IMR-90 (cell line): ENCODE results near the gene OR14J1. TPM values are rescaled to one million over a fixed set of nuclear protein-coding genes. Genes with fewer than 3 reads are reported as not detected.

ENCODE experiments used
- ATAC-seq: fragments of 200-7000 bp; cut with Tn5 transposase; 2 replicates; pipeline ENCODE4 v1.9.1; 2020; ENCODE audit warnings: low read depth, mild to moderate bottlenecking, moderate library complexity
- BruUV-seq: library from RNA; stranded (reverse); fragments of 400-500 nt; replicated peaks from 2 replicates; lab custom pipeline; 2021; lab: Mats Ljungman, UMichigan
- CTCF ChIA-PET: fragments of 300-600 bp; formaldehyde crosslinking; extraction: SDS; loops from one replicate; lab custom pipeline; 2021; ENCODE audit warnings: antibody characterized with exemption; lab: Yijun Ruan, JAX
- POLR2A ChIA-PET: fragments of 300-600 bp; sonication (Branson Sonifier 250); formaldehyde crosslinking; loops from one replicate; lab custom pipeline; 2022; ENCODE audit warnings: antibody characterized with exemption; ENCODE audit not compliant: unreplicated experiment; lab: Charles Lee
- DNase-seq: peaks from one replicate; pipeline ENCODE4 v3.0.0; 2013
- H2AFZ ChIP-seq: replicated peaks from 2 replicates; pipeline ENCODE3; 2013; ENCODE audit warnings: low read length, mild to moderate bottlenecking; ENCODE audit not compliant: poor library complexity
- H2AK5ac ChIP-seq: 2 replicates; pipeline ENCODE4 v1.6.1; 2013; ENCODE audit warnings: low read depth, low read length, inconsistent platforms
- H2AK9ac ChIP-seq: replicated peaks from 2 replicates; pipeline ENCODE3; 2013; ENCODE audit warnings: mild to moderate bottlenecking, low read depth, low read length, moderate library complexity; ENCODE audit not compliant: poor library complexity
- H2BK120ac ChIP-seq: 2 replicates; pipeline ENCODE4 v1.6.1; 2013; ENCODE audit warnings: low read depth, low read length, inconsistent platforms
- H2BK15ac ChIP-seq: 3 replicates; pipeline ENCODE4 v1.6.1; 2013; ENCODE audit warnings: low read depth, low read length, inconsistent platforms
- H2BK20ac ChIP-seq: 2 replicates; pipeline ENCODE4 v1.6.1; 2013; ENCODE audit warnings: low read depth, mild to moderate bottlenecking, inconsistent platforms, low read length, moderate library complexity
- H2BK5ac ChIP-seq: 2 replicates; pipeline ENCODE4 v1.6.1; 2013; ENCODE audit warnings: mild to moderate bottlenecking, low read depth, low read length, inconsistent platforms; ENCODE audit not compliant: poor library complexity, severe bottlenecking
- H3K14ac ChIP-seq: replicated peaks from 2 replicates; pipeline ENCODE4 v1.6.1; 2013; ENCODE audit warnings: low read depth, low read length, inconsistent platforms
- H3K18ac ChIP-seq: 2 replicates; pipeline ENCODE4 v1.6.1; 2013; ENCODE audit warnings: low read depth, low read length, control low read depth
- H3K23ac ChIP-seq: 2 replicates; pipeline ENCODE4 v1.6.1; 2013; ENCODE audit warnings: low read depth, low read length, inconsistent platforms
- H3K27ac ChIP-seq: 2 replicates; pipeline ENCODE4 v1.5.1; 2013; ENCODE audit warnings: mild to moderate bottlenecking, control low read depth, low read length; ENCODE audit not compliant: insufficient read depth
- H3K27me3 ChIP-seq: 2 replicates; pipeline ENCODE4 v1.6.1; 2013; ENCODE audit warnings: low read length; ENCODE audit not compliant: control insufficient read depth, insufficient read depth
- H3K36me3 ChIP-seq: 2 replicates; pipeline ENCODE4 v1.6.1; 2013; ENCODE audit warnings: low read length, mixed read lengths; ENCODE audit not compliant: control insufficient read depth, insufficient read depth
- H3K4ac ChIP-seq: 2 replicates; pipeline ENCODE4 v1.6.1; 2013; ENCODE audit warnings: low read depth, low read length, inconsistent platforms
- H3K4me1 ChIP-seq: 2 replicates; pipeline ENCODE4 v1.6.1; 2013; ENCODE audit warnings: low read length, mixed read lengths; ENCODE audit not compliant: control insufficient read depth, insufficient read depth
- H3K4me2 ChIP-seq: 2 replicates; pipeline ENCODE4 v1.6.1; 2013; ENCODE audit warnings: low read depth, mild to moderate bottlenecking, control low read depth, low read length, moderate library complexity
- H3K4me3 ChIP-seq: 2 replicates; pipeline ENCODE4 v1.5.1; 2013; ENCODE audit warnings: low read depth, mild to moderate bottlenecking, control low read depth, low read length, moderate library complexity; ENCODE audit not compliant: insufficient read depth
- H3K56ac ChIP-seq: 2 replicates; pipeline ENCODE4 v1.6.1; 2013; ENCODE audit warnings: low read length, inconsistent platforms; ENCODE audit not compliant: insufficient read depth; ENCODE audit errors: extremely low read depth
- H3K79me1 ChIP-seq, 2 experiments: 2 replicates each; pipeline ENCODE4 v1.6.1; 2013; ENCODE audit warnings: low read length in 2 of 2, inconsistent platforms in 1 of 2, low read depth in 1 of 2
- H3K9ac ChIP-seq: 2 replicates; pipeline ENCODE4 v1.6.1; 2013; ENCODE audit warnings: low read depth, low read length, control low read depth
- H3K9me1 ChIP-seq: 2 replicates; pipeline ENCODE4 v1.6.1; 2013; ENCODE audit warnings: low read length, inconsistent platforms; ENCODE audit not compliant: insufficient read depth
- H3K9me3 ChIP-seq: 2 replicates; pipeline ENCODE4 v1.6.1; 2013; ENCODE audit warnings: low read length; ENCODE audit not compliant: control insufficient read depth, insufficient read depth
- H4K20me1 ChIP-seq: 2 replicates; pipeline ENCODE4 v1.6.1; 2013; ENCODE audit warnings: low read length, inconsistent platforms; ENCODE audit not compliant: insufficient read depth
- H4K5ac ChIP-seq: 2 replicates; pipeline ENCODE4 v1.6.1; 2013; ENCODE audit warnings: mild to moderate bottlenecking, low read depth, low read length, control low read depth
- H4K8ac ChIP-seq, 2 experiments: 2 replicates each; pipeline ENCODE4 v1.6.1; 2013; ENCODE audit warnings: low read depth in 2 of 2, low read length in 2 of 2, control low read depth in 1 of 2, inconsistent platforms in 1 of 2
- H4K91ac ChIP-seq: 2 replicates; pipeline ENCODE4 v1.6.1; 2013; ENCODE audit warnings: low read depth, low read length, inconsistent platforms; ENCODE audit not compliant: insufficient read depth
- BHLHE40 ChIP-seq: fragments of 150-350 bp; IDR thresholded peaks from 2 replicates; pipeline ENCODE4 v1.6.1; 2016; ENCODE audit warnings: mild to moderate bottlenecking, low read depth, low read length
- CEBPB ChIP-seq: IDR thresholded peaks from 2 replicates; pipeline ENCODE4 v1.6.1; 2012; ENCODE audit warnings: low read depth, low read length, improper control_type of control experiment
- ELK1 ChIP-seq: fragments of 150-350 bp; IDR thresholded peaks from 2 replicates; pipeline ENCODE4 v1.6.1; 2016; ENCODE audit warnings: low read depth, mild to moderate bottlenecking, low read length, moderate library complexity, borderline replicate concordance
- NFE2L2 ChIP-seq: fragments of 150-350 bp; IDR thresholded peaks from 2 replicates; pipeline ENCODE4 v1.6.1; 2016; ENCODE audit warnings: low read depth, mild to moderate bottlenecking, low read length
- RCOR1 ChIP-seq: IDR thresholded peaks from 2 replicates; pipeline ENCODE4 v1.6.1; 2012; ENCODE audit warnings: mild to moderate bottlenecking, low read length, improper control_type of control experiment; ENCODE audit not compliant: insufficient replicate concordance
- RFX5 ChIP-seq: IDR thresholded peaks from 2 replicates; pipeline ENCODE4 v1.8.0; 2012; ENCODE audit warnings: low read depth, mild to moderate bottlenecking, low read length, moderate library complexity
- SMC3 ChIP-seq: fragments of 150-350 bp; IDR thresholded peaks from 2 replicates; pipeline ENCODE4 v1.6.1; 2016; ENCODE audit warnings: low read depth, mild to moderate bottlenecking, antibody characterized with exemption, low read length, moderate library complexity
- WGBS, 2 experiments: methylation state at CpG; one replicate each; pipeline versions ENCODE4 v1.1.5 to v1.1.7; 2013; ENCODE audit warnings: missing lambda C conversion rate in 2 of 2; ENCODE audit not compliant: insufficient read length in 1 of 2; ENCODE audit errors: extremely low coverage in 2 of 2; 5-methylcytosine and 5-hydroxymethylcytosine counted together
- dilution Hi-C: fragments of 300-500 bp; cut with HindIII; formaldehyde crosslinking; loops from one replicate; pipeline ENCODE4 v1.14.3; 2018; ENCODE audit warnings: low sequenced_read_pairs; ENCODE audit not compliant: unreplicated experiment
- in situ Hi-C: fragments of 300-500 bp; cut with MboI; formaldehyde crosslinking; loops from 3 replicates; pipeline ENCODE4 v1.14.3; 2019; ENCODE audit warnings: low sequenced_read_pairs, inconsistent platforms, mixed read lengths
- intact Hi-C: fragments of 100-400 bp; cut with micrococcal nuclease; formaldehyde crosslinking; loops from 2 replicates; pipeline ENCODE4 v1.10.0; 2022
- polyA plus RNA-seq, 3 experiments: library from polyadenylated mRNA; depleted of rRNA; stranded (reverse); fragments of >200 nt; gene quantifications; 2 replicates each; pipeline ENCODE4 v1.2.3, GENCODE V29; 2012; ENCODE audit warnings: low replicate concordance in 1 of 3
- total RNA-seq: library from RNA; depleted of rRNA; stranded (reverse); fragments of >200 nt; gene quantifications from 2 replicates; pipeline ENCODE4 v1.2.3, GENCODE V29; 2012
- TF ChIP-seq, protein P1 (sequence below): conservative IDR thresholded peaks from 2 replicates; pipeline ENCODE4 v1.5.1; 2012; ENCODE audit warnings: mild to moderate bottlenecking, low read depth, low read length, improper control_type of control experiment

OR14J1 gene
- total and polyA plus RNA-seq, 2 of the 4 experiments (the other 2 are of a cell fraction), result not detected

GRCh38 chr6:29255530-29255929 lies 46.0 kb upstream of the OR14J1 start:
- no peak overlapping the region for H2AFZ ChIP-seq
- no peaks in the 10 kb centered on the region for H3K36me3 ChIP-seq
- H4K5ac ChIP-seq, result no peak overlapping the region
- H2BK15ac ChIP-seq, result no peak overlapping the region
- no peak overlapping the region for H4K8ac ChIP-seq
- no peaks in the 10 kb centered on the region for H3K27me3 ChIP-seq
- H3K4ac ChIP-seq, result no peak overlapping the region
- no peak overlapping the region for H3K56ac ChIP-seq
- WGBS, 2 experiments, result no CpG with 5 or more reads among the region's 2 CpGs
- H2AK5ac ChIP-seq, result no peak overlapping the region
- H3K27ac ChIP-seq, result no peak overlapping the region
- intact Hi-C loops (no loop called here), dilution Hi-C loops (no loop called here), in situ Hi-C loops (no loop called here)
- no peak overlapping the region for H2AK9ac ChIP-seq
- ChIA-PET POLR2A (no interaction called here), CTCF (no interaction called here)
- no peak overlapping the region for H2BK20ac ChIP-seq
- H2BK5ac ChIP-seq, result no peak overlapping the region
- H3K79me1 ChIP-seq, result no peaks in the 10 kb centered on the region
- no peak for TF ChIP-seq SMC3
- no peak for TF ChIP-seq RFX5
- TF ChIP-seq RCOR1, result no peak
- no peak for TF ChIP-seq BHLHE40
- no peak for TF ChIP-seq NFE2L2
- no peak for TF ChIP-seq ELK1
- TF ChIP-seq, protein P1, sequence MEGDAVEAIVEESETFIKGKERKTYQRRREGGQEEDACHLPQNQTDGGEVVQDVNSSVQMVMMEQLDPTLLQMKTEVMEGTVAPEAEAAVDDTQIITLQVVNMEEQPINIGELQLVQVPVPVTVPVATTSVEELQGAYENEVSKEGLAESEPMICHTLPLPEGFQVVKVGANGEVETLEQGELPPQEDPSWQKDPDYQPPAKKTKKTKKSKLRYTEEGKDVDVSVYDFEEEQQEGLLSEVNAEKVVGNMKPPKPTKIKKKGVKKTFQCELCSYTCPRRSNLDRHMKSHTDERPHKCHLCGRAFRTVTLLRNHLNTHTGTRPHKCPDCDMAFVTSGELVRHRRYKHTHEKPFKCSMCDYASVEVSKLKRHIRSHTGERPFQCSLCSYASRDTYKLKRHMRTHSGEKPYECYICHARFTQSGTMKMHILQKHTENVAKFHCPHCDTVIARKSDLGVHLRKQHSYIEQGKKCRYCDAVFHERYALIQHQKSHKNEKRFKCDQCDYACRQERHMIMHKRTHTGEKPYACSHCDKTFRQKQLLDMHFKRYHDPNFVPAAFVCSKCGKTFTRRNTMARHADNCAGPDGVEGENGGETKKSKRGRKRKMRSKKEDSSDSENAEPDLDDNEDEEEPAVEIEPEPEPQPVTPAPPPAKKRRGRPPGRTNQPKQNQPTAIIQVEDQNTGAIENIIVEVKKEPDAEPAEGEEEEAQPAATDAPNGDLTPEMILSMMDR, result no peak
- no peak for TF ChIP-seq CEBPB
- no peak overlapping the region for H4K91ac ChIP-seq
- ATAC-seq, result no peak
- no peaks in the 10 kb centered on the region for H3K4me1 ChIP-seq
- H3K9me1 ChIP-seq, result no peaks in the 10 kb centered on the region
- H4K20me1 ChIP-seq, result no peaks in the 10 kb centered on the region
- no peak overlapping the region for H2BK120ac ChIP-seq
- no peak overlapping the region for H3K14ac ChIP-seq
- H3K9ac ChIP-seq, result no peak overlapping the region
- DNase-seq, result no peak
- BruUV-seq, result no TSS peak
- no peak overlapping the region for H3K18ac ChIP-seq
- peaks cover 16% of the 10 kb centered on the region for H3K9me3 ChIP-seq
- H3K4me2 ChIP-seq, result no peak overlapping the region
- no peak overlapping the region for H3K23ac ChIP-seq
- H3K4me3 ChIP-seq, result no peak overlapping the region
